B cell (primary cell): Measurements from ENCODE around the gene MLKL. TPM values are rescaled to one million over a fixed set of nuclear protein-coding genes. Genes with fewer than 3 reads are reported as not detected.

ENCODE experiments used
- ATAC-seq: fragments of 200-7000 bp; cut with Tn5 transposase; one replicate; pipeline ENCODE4 v1.10.0; 2021; ENCODE audit warnings: low read depth, mild to moderate bottlenecking, moderate number of reproducible peaks, moderate library complexity
- CTCF ChIA-PET: fragments of 350-600 bp; sonication (Branson Sonifier 250); formaldehyde crosslinking; loops from one replicate; lab custom pipeline; 2021; ENCODE audit warnings: antibody characterized with exemption, inconsistent platforms; lab: Charles Lee
- POLR2A ChIA-PET: fragments of 350-600 bp; sonication (Branson Sonifier 250); formaldehyde crosslinking; loops from one replicate; lab custom pipeline; 2021; ENCODE audit warnings: antibody characterized with exemption; lab: Charles Lee
- DNase-seq: peaks from one replicate; pipeline ENCODE4 v3.0.0; 2013
- H2AFZ ChIP-seq: 2 replicates; pipeline ENCODE4 v1.6.1; 2012; ENCODE audit warnings: mild to moderate bottlenecking, low read depth, low read length; ENCODE audit not compliant: insufficient read depth, poor library complexity, severe bottlenecking
- H3K27ac ChIP-seq, 2 donors: 1 replicate in 1 of 2; 2 replicates in 1 of 2; pipeline ENCODE4 v1.5.1; 2012 to 2013; ENCODE audit warnings: low read length in 2 of 2, mild to moderate bottlenecking in 2 of 2, moderate library complexity in 1 of 2
- H3K27me3 ChIP-seq, 4 experiments: fragments of 200-600 bp in 1 of 4; sonication (generic) in 1 of 4; replicated peaks in 1 of 4; 1 replicate in 2 of 4; 2 replicates in 2 of 4; pipeline versions ENCODE4 v1.6.1 to v1.7.0; 2013 to 2016; ENCODE audit warnings: low read length in 3 of 4, mild to moderate bottlenecking in 2 of 4, mixed read lengths in 1 of 4, moderate library complexity in 1 of 4; ENCODE audit not compliant: insufficient read depth in 4 of 4, control insufficient read depth in 3 of 4; ENCODE audit errors: control extremely low read depth in 1 of 4
- H3K36me3 ChIP-seq, 2 experiments: replicated peaks in 1 of 2; 1 replicate in 1 of 2; 2 replicates in 1 of 2; pipeline versions ENCODE4 v1.6.1 to v1.7.1; 2013; ENCODE audit warnings: low read length in 1 of 2; ENCODE audit not compliant: insufficient read depth in 2 of 2, control insufficient read depth in 1 of 2; ENCODE audit errors: control extremely low read depth in 1 of 2, extremely low read depth in 1 of 2
- H3K4me1 ChIP-seq, 2 donors: fragments of 200-600 bp in 1 of 2; sonication (generic) in 1 of 2; 1 replicate in 1 of 2; 2 replicates in 1 of 2; pipeline versions ENCODE4 v1.5.1 to v1.6.1; 2013 to 2017; ENCODE audit warnings: low read length in 2 of 2; ENCODE audit not compliant: control insufficient read depth in 2 of 2, insufficient read depth in 2 of 2
- H3K4me2 ChIP-seq: replicated peaks from 2 replicates; pipeline ENCODE3; 2012; ENCODE audit warnings: mild to moderate bottlenecking, low read depth, low read length; ENCODE audit not compliant: poor library complexity, severe bottlenecking
- H3K4me3 ChIP-seq, 5 experiments: fragments of 200-600 bp in 1 of 5; sonication (generic) in 1 of 5; 1 replicate in 3 of 5; 2 replicates in 2 of 5; pipeline versions ENCODE4 v1.5.1 to v1.7.0; 2011 to 2016; ENCODE audit warnings: low read length in 4 of 5, mild to moderate bottlenecking in 4 of 5, low read depth in 2 of 5, control low read depth in 1 of 5, moderate library complexity in 1 of 5; ENCODE audit not compliant: insufficient read depth in 1 of 5; ENCODE audit errors: control extremely low read depth in 1 of 5, extremely low read depth in 1 of 5
- H3K79me2 ChIP-seq: fragments of 200-600 bp; sonication (generic); one replicate; pipeline ENCODE4 v1.6.0; 2016; ENCODE audit warnings: low read length; ENCODE audit not compliant: control insufficient read depth, insufficient read depth
- H3K9ac ChIP-seq: fragments of 200-600 bp; sonication (generic); 2 replicates; pipeline ENCODE4 v1.6.1; 2017; ENCODE audit warnings: mild to moderate bottlenecking, low read length, moderate library complexity
- H3K9me3 ChIP-seq, 3 donors: one replicate each; pipeline versions ENCODE4 v1.6.1 to v1.7.1; 2013; ENCODE audit warnings: low read length in 2 of 3; ENCODE audit not compliant: control insufficient read depth in 2 of 3, insufficient read depth in 1 of 3; ENCODE audit errors: control extremely low read depth in 1 of 3
- H4K20me1 ChIP-seq: 2 replicates; pipeline ENCODE4 v1.6.0; 2012; ENCODE audit warnings: mild to moderate bottlenecking, low read length; ENCODE audit not compliant: insufficient read depth, control insufficient read depth, poor library complexity, severe bottlenecking
- H3K27ac Mint-ChIP-seq: one replicate; pipeline ENCODE4 v1.8.0; 2021; ENCODE audit warnings: mixed read lengths
- H3K27me3 Mint-ChIP-seq: one replicate; pipeline ENCODE4 v1.8.0; 2021; ENCODE audit warnings: mixed read lengths
- H3K4me1 Mint-ChIP-seq: one replicate; pipeline ENCODE4 v1.8.0; 2021; ENCODE audit warnings: mixed read lengths
- H3K4me3 Mint-ChIP-seq: one replicate; pipeline ENCODE4 v1.8.0; 2021; ENCODE audit warnings: mixed read lengths
- H3K9me3 Mint-ChIP-seq: one replicate; pipeline ENCODE4 v1.8.0; 2022; ENCODE audit warnings: mixed read lengths; ENCODE audit not compliant: insufficient read depth
- CTCF ChIP-seq: fragments of 200-600 bp; IDR thresholded peaks from one replicate; pipeline ENCODE4 v1.8.0; 2022; ENCODE audit warnings: antibody characterized with exemption, mild to moderate bottlenecking
- EZH2 ChIP-seq: IDR thresholded peaks from 2 replicates; pipeline ENCODE4 v1.6.1; 2012; ENCODE audit warnings: borderline replicate concordance, low read depth, mild to moderate bottlenecking, moderate library complexity, low read length; ENCODE audit not compliant: insufficient read depth, poor library complexity, severe bottlenecking
- WGBS: methylation state at CpG from one replicate; pipeline ENCODE4 v1.1.5; 2013; ENCODE audit warnings: missing lambda C conversion rate; ENCODE audit not compliant: insufficient coverage; 5-methylcytosine and 5-hydroxymethylcytosine counted together
- intact Hi-C: fragments of 100-400 bp; cut with micrococcal nuclease; formaldehyde crosslinking; loops from one replicate; pipeline ENCODE4 v1.10.0; 2022
- polyA plus RNA-seq: library from polyadenylated mRNA; depleted of rRNA; stranded (reverse); fragments of >200 nt; gene quantifications from 2 replicates; pipeline ENCODE4 v1.2.3, GENCODE V29; 2012
- total RNA-seq, 2 donors: library from RNA; stranded (reverse); fragments of 120-200 nt in 1 of 2; gene quantifications; 1 replicate in 1 of 2; 2 replicates in 1 of 2; pipeline versions ENCODE4 v1.2.3 to v1.2.4, GENCODE V29; 2013 to 2022

The MLKL gene
- total and polyA plus RNA-seq, 2 donors (not counting 1 experiment from before 2014, with no cell fraction given) = 13.4 to 19.7 TPM

GRCh38 chr16:74745109-74745615 is 44.5 kb upstream of the MLKL start:
- 89% methylated on average over 7 of the region's 10 CpGs for WGBS
- H3K9me3 Mint-ChIP-seq = no peaks in the 10 kb centered on the region
- no peak overlapping the region for H2AFZ ChIP-seq

GRCh38 chr16:74744566-74744965 is 43.9 kb upstream of the MLKL start:
- TF ChIP-seq CTCF (no peak), EZH2 (no peak)
- intact Hi-C loops = no loop called here
- Mint-ChIP-seq H3K27me3 (no peaks in the 10 kb centered on the region), H3K4me1 (no peaks in the 10 kb centered on the region), H3K27ac (no peak overlapping the region), H3K4me3 (no peak overlapping the region), H3K9me3 (no peaks in the 10 kb centered on the region)
- WGBS = 93% methylated on average over 3 of the region's 4 CpGs
- ChIA-PET POLR2A (interaction anchor here (0.7 kb wide), 1 partner anchor 44 kb away, joined by 6 read pairs; the partner anchor contains the start of gene MLKL), CTCF (no interaction called here)
- Histone ChIP-seq H3K4me3 (no peak overlapping the region), H3K27ac (no peak overlapping the region), H3K36me3 (no peaks in the 10 kb centered on the region), H4K20me1 (no peaks in the 10 kb centered on the region), H3K4me1 (no peaks in the 10 kb centered on the region), H3K9ac (no peak overlapping the region), H3K79me2 (no peaks in the 10 kb centered on the region), H3K4me2 (no peak overlapping the region), H3K9me3 (peaks cover 0 to 3% (median 0%) of the 10 kb centered on the region in 3 donors), H2AFZ (no peak overlapping the region), H3K27me3 (no peaks in the 10 kb centered on the region)
- ATAC-seq = no peak
- DNase-seq = no peak

More at GRCh38 chr16:74745109-74745615, 44.5 kb upstream of the MLKL start:
- Histone ChIP-seq H4K20me1 (no peaks in the 10 kb centered on the region), H3K4me1 (no peaks in the 10 kb centered on the region), H3K27ac (no peak overlapping the region), H3K9me3 (peaks cover 0 to 3% (median 0%) of the 10 kb centered on the region in 3 donors), H3K4me3 (no peak overlapping the region), H3K4me2 (no peak overlapping the region), H3K79me2 (no peaks in the 10 kb centered on the region), H3K9ac (no peak overlapping the region), H3K36me3 (no peaks in the 10 kb centered on the region), H3K27me3 (no peaks in the 10 kb centered on the region)
- ATAC-seq (no peak), DNase-seq (no peak)
- TF ChIP-seq EZH2 = no peak
- TF ChIP-seq CTCF = no peak
- Mint-ChIP-seq H3K4me3 (no peak overlapping the region), H3K27me3 (no peaks in the 10 kb centered on the region), H3K27ac (no peak overlapping the region), H3K4me1 (no peaks in the 10 kb centered on the region)
- ChIA-PET CTCF (no interaction called here), POLR2A (no interaction called here)
- intact Hi-C loops = no loop called here
